ENCODE results near the gene SLC22A23.

DNA sequence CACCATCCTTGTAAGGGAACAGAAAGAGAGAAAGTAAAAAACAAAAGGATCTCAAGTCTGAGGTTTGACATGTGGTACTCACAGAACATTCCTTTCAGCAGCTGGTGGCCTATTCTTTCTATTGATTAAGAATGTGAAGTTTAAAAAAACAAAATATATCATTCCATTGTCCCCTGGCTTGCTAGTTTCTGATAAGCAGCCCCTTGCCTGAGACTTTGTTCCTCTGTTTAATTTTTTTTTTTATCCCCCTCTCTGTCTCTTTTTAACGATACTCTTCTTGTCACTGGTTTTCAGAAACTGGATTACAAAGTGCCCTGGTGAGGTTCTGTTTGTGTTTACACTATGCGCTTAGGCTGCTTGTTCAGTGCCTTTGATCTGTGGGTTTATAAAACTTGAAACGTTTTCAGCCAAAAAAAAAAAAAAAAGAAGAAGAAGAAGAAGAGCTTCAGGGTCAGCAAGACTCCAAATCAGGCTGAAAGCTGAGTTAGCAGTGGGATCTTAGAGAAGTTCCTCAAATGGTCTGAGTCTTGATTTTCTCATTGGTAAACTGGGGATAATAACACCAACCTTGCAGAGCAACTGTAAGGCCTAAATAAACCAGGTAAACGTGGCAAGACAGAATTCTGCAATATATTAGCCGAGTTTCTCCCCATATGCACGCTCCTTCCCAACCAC lies 45.1 kb upstream of the SLC22A23 start:
- TF ChIP-seq, protein P1, sequence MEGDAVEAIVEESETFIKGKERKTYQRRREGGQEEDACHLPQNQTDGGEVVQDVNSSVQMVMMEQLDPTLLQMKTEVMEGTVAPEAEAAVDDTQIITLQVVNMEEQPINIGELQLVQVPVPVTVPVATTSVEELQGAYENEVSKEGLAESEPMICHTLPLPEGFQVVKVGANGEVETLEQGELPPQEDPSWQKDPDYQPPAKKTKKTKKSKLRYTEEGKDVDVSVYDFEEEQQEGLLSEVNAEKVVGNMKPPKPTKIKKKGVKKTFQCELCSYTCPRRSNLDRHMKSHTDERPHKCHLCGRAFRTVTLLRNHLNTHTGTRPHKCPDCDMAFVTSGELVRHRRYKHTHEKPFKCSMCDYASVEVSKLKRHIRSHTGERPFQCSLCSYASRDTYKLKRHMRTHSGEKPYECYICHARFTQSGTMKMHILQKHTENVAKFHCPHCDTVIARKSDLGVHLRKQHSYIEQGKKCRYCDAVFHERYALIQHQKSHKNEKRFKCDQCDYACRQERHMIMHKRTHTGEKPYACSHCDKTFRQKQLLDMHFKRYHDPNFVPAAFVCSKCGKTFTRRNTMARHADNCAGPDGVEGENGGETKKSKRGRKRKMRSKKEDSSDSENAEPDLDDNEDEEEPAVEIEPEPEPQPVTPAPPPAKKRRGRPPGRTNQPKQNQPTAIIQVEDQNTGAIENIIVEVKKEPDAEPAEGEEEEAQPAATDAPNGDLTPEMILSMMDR (IDR thresholded peaks at IDR 0.05): no peak
- TF ChIP-seq POLR2A (IDR thresholded peaks at IDR 0.05): no peak

Measured in adrenal gland (tissue), 5 donors.